Measurements from ENCODE around the gene FA2H. TPM values are rescaled to one million over a fixed set of nuclear protein-coding genes. Genes with fewer than 3 reads are reported as not detected.

FA2H gene
- total RNA-seq, 1 donor from 2014 or later = 3.3 TPM

GRCh38 chr16:74666010-74666421 is 108.6 kb downstream of the FA2H start:
- Mint-ChIP-seq H3K9me3 (ENCODE audit: low read depth) (peaks cover 10% of the 10 kb centered on the region), H3K36me3 (ENCODE audit: insufficient read depth) (peaks cover 19% of the 10 kb centered on the region), H3K4me3 (ENCODE audit: low read depth) (peak overlapping the region; percentile 95), H3K4me1 (ENCODE audit: low read depth) (peaks cover 2% of the 10 kb centered on the region), H3K27ac (peak overlapping the region; percentile 24), H3K27me3 (no peaks in the 10 kb centered on the region)
- TF ChIP-seq CTCF (IDR thresholded peaks at IDR 0.05; ENCODE audit: unreplicated experiment) = no peak
- no peak for DNase-seq (ENCODE audit: low spot score, unreplicated experiment)

Other genes starting within 250 kb of the FA2H start
- gene GLG1, start 167.7 kb downstream of the FA2H start, total RNA-seq = 170 and 173 TPM in 2 replicates
- gene RFWD3, start 107.9 kb downstream of the FA2H start, total RNA-seq = 40.3 and 48.4 TPM in 2 replicates
- gene MLKL, start 74.0 kb downstream of the FA2H start, total RNA-seq = 0.24 and 1.1 TPM in 2 replicates
- 150 and 154 TPM in 2 replicates for gene WDR59, start 210.3 kb upstream of the FA2H start, total RNA-seq
- 66.1 and 71.6 TPM in 2 replicates for gene ZNRF1, start 224.2 kb upstream of the FA2H start, total RNA-seq